Fibroblast of mammary gland (primary cell): ENCODE data around the gene DISP3.

Experiments used
- DNase-seq: peaks from one replicate; pipeline ENCODE4 v3.0.0-alpha.2; 2010; ENCODE audit warnings: low read depth
- H3K4me3 ChIP-seq: 2 replicates; pipeline ENCODE4 v1.5.1; 2011; ENCODE audit warnings: low read depth, mild to moderate bottlenecking, low read length, moderate library complexity; ENCODE audit not compliant: control insufficient read depth
- CTCF ChIP-seq: conservative IDR thresholded peaks from 2 replicates; pipeline ENCODE4 v1.5.1; 2011; ENCODE audit warnings: low read depth, low read length, inconsistent platforms; ENCODE audit not compliant: control insufficient read depth, insufficient read depth

Gene DISP3

GRCh38 chr1:11540773-11541160 lies 61.8 kb downstream of the DISP3 start:
- no peak overlapping the region for H3K4me3 ChIP-seq
- no peak for DNase-seq
- TF ChIP-seq CTCF: no peak

GRCh38 chr1:11541236-11541635 lies 62.3 kb downstream of the DISP3 start:
- no peak overlapping the region for H3K4me3 ChIP-seq
- DNase-seq: no peak
- TF ChIP-seq CTCF: no peak

- H3K4me3 ChIP-seq: no peak overlapping the region
- no peak for TF ChIP-seq CTCF
- no peak for DNase-seq
These were observed 63.0 kb downstream of the DISP3 start for GRCh38 chr1:11541956-11542355.

GRCh38 chr1:11543392-11543791 lies 64.4 kb downstream of the DISP3 start:
- H3K4me3 ChIP-seq: no peak overlapping the region
- no peak for DNase-seq
- no peak for TF ChIP-seq CTCF

- TF ChIP-seq CTCF: no peak
- no peak overlapping the region for H3K4me3 ChIP-seq
- no peak for DNase-seq
These were observed 64.8 kb downstream of the DISP3 start for GRCh38 chr1:11543796-11544195.

- TF ChIP-seq CTCF: no peak
- DNase-seq: no peak
- H3K4me3 ChIP-seq: no peak overlapping the region
These were observed 67.5 kb downstream of the DISP3 start for GRCh38 chr1:11546456-11546855.

- TF ChIP-seq CTCF: no peak
- H3K4me3 ChIP-seq: no peak overlapping the region
- peak; percentile 69 for DNase-seq
These were observed 71.8 kb downstream of the DISP3 start for GRCh38 chr1:11550664-11551283.
